HCT116 (cell line): Measurements from ENCODE around the gene SPIC.

Experiments used
- ATF3 ChIP-seq: IDR thresholded peaks from 2 replicates; pipeline ENCODE4 v1.6.1; 2012
- CTCF ChIP-seq, 3 experiments: fragments of 200-600 bp in 1 of 3; sonication (generic) in 1 of 3; IDR thresholded peaks in 2 of 3; conservative IDR thresholded peaks in 1 of 3; 2 replicates each; pipeline ENCODE4 v1.5.1; 2012 to 2017; ENCODE audit warnings: low read depth in 2 of 3, low read length in 2 of 3, antibody characterized with exemption in 1 of 3, borderline replicate concordance in 1 of 3, control low read depth in 1 of 3, mild to moderate bottlenecking in 1 of 3, mixed read lengths in 1 of 3, mixed run types in 1 of 3, moderate library complexity in 1 of 3; ENCODE audit not compliant: insufficient read depth in 1 of 3
- ELF1 ChIP-seq: IDR thresholded peaks from 2 replicates; pipeline ENCODE4 v1.6.1; 2012; ENCODE audit warnings: low read depth, borderline replicate concordance
- POLR2A ChIP-seq: IDR thresholded peaks from 2 replicates; pipeline ENCODE4 v1.7.0; 2011; ENCODE audit warnings: borderline replicate concordance; ENCODE audit not compliant: insufficient read depth, insufficient read length; ENCODE audit errors: extremely low read depth
- ZNF274 ChIP-seq: fragments of 200-500 bp; sonication (Bioruptor generic); IDR thresholded peaks from 2 replicates; pipeline ENCODE4 v1.6.1; 2014; ENCODE audit warnings: mild to moderate bottlenecking, low read depth, low read length, inconsistent platforms

- TF ChIP-seq ATF3 (no peak), CTCF (IDR thresholded peaks at IDR 0.05 in 2 of 3, conservative IDR thresholded peaks at IDR 0.05 in 1 of 3; ENCODE audit: borderline replicate concordance in 1 of 3, insufficient read depth in 1 of 3, low read depth in 2 of 3, low read length in 2 of 3) (no peak), ZNF274 (no peak), POLR2A (no peak), ELF1 (no peak)
These were observed 888 bp upstream of the SPIC start for GRCh38 chr12:101474248-101474647.
